Stimulated activated CD8-positive, alpha-beta memory T cell treated with anti-CD3 and anti-CD28 coated beads, Interleukin-4, amount 100 ng/mL, for 4 hours (primary cell): ENCODE data around the gene AGT.
"Not testable (repeated sequence)": the region's sequence is repeated elsewhere in the genome, so short reads cannot be mapped to it uniquely, and the experiment has no call there.

Source experiments
- DNase-seq, 2 donors: peaks; one replicate each; pipeline ENCODE4 v3.0.0-alpha.2; 2020; ENCODE audit warnings: low read depth in 2 of 2, low spot score in 1 of 2

The AGT gene

GRCh38 chr1:230693221-230693620 lies 20.7 kb downstream of the AGT start:
- no peak for DNase-seq

GRCh38 chr1:230691615-230692014 lies 22.3 kb downstream of the AGT start:
- DNase-seq, result no peak

GRCh38 chr1:230690101-230690500 lies 23.8 kb downstream of the AGT start:
- DNase-seq, result no peak

GRCh38 chr1:230686747-230687146 lies 27.2 kb downstream of the AGT start:
- DNase-seq, result no peak

DNA sequence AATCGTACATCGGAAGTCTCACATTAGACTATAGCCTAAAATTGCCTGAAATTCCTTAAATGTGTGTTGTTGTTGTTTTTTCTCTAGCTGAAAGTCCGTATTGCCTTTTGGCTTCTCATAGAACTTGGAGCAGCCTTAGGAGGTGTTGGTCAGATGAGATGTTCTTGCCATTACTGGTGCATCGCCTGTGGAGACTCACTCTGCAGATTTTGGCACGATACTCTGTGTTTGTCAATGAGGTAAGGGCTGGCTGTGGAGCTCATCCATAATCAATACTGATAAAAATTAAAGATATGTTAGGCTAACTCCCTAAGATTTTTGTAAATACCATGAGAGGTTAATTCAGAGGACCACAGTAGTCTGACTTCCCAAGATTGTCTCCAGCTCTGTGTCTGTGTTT lies 28.9 kb downstream of the AGT start:
- no peak for DNase-seq

DNA sequence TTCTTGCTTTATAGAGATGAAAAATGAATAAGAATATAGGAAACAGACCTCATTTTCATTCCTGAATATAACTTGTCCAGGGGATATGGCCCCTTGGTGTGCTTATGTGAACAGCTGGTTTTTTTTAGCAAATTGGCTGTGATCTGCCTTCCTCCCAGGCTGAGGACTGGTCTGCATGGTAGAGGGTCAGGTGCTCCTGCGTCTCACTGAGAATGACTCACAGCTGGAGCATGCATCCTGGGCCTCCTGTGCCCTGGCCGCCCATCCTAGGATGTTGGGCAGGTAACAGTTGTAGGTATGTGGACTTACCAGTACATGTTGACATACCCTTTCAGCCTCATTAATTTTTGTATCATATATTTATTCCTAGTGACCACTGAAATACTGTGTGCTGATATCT lies 29.8 kb downstream of the AGT start:
- DNase-seq, result no peak

DNA sequence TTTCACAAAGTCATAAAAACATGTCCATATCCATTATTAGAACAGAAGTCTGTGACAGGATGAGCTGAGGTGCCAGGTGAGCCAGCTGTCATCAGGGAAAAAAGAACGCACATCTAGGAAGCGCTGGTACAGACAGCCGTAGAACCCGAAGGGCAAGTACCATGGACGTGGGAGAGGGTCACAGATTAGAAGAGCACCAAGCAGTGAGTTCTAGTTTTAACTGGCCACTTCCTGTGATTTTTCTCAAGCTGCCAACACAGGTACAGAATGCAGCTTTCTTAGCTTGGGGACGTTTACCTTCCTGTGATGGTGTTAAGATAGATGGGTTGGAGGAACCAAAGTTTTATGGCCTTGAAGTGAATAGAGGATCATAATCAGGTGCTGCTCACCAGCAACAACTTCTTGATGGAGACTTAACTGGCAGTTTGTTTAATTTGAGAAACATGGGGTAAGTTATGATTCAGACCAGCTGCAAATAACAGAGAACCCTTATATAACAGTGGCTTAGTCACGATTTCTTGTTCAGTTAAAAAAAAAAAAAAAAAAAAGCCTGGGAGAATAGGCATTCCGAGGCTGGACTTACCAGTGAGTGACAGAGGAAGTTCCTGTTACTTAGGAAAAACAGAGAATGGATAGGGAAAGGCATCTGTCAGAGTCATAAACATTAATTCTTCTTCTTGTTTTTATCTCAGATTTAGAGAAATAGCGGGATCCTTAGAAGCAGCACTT lies 30.9 kb downstream of the AGT start:
- DNase-seq, result no peak

DNA sequence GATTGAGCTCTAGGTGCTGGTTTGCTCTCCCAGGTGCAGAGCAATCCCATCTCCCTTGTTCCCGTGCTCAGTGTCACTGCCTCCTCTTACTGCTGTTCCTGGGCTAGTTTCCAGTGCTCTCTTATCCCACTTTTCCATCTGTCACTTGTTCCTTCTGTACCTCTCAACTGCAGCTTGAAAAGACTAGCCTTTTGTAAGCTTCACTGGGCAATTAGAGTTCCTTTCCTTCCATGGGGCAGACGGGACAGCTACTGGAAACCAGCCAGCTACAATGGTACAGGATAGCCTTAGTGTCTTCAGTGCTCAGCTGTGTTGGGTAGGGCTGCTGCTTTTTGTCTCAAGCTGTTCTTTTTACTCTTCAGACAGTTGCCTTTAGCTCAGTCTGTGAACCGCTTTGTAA lies 31.6 kb downstream of the AGT start:
- DNase-seq, result no peak

GRCh38 chr1:230681599-230681998 lies 32.3 kb downstream of the AGT start:
- DNase-seq, result no peak

DNA sequence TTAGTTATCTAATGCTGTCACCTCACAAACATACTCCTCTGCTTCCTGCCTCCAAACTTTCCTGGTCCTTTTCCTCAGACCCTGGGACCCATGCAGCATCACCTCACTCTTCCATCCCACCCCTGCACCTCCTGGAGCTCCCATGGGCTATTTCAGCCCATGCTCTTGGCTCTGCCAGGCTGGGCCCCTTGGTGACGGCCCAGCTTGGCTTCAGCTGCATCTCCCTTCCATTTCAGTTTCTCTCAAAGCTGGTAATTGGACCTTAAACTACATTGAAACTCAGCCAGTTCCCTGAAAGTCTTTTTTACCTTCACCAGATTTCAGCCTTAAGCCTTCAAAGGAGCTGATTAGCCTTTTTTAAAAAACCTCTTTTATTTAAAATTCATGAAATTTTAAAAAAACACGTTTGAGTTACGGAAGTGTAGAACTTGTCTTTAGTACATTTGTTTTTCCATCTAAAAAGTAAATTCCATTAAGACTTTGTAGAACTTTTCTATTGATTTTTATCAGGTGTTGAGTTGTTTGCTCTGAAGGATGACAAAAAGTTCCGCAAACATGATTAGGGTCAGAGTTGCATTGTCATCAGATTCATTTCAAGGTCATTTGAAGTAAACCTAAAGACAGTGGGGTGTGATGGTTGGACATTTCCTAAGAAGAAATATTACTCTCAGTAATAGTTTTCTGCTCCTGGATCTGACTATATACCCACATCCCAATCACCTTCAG lies 33.5 kb downstream of the AGT start:
- no peak for DNase-seq

DNA sequence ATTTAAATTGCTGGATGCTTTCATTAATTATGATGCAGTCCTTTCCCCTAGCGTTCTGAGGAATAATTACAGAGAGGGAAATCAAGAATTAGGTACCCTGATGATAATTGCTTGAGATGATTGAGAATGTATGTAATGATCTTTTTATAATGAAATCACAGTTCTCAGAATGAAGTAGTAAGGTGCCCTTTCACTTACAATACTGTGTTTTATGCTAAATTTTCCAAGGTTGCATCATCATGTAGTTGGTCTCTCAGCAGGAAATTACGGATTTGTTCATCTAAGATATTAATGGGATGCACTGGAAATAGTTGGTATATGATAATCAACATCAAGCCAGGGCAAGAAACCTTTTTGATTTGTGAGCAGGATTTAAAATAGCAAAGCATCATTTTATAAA lies 34.1 kb downstream of the AGT start:
- no peak for DNase-seq

DNA sequence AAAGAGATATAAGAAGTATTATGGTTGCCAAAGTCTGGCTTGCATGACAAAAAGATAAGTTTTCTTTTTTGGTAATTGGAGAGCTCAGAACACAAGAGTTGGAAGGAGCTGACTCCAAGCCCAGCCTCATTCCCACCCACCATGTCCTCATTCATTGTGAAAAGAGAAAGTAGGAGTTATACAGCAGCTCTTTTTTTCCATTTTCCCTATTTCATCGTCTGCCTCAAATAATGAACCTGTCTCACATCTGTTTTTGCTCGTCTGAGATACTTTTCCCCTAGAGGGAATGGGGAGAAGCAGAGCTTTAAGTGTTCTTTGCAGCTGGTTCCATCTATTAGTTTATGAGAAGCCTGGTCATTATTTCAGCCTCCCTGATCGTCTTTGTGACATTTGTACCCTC lies 34.7 kb downstream of the AGT start:
- no peak for DNase-seq

GRCh38 chr1:230677200-230677599 lies 36.7 kb downstream of the AGT start:
- DNase-seq, result no peak

DNA sequence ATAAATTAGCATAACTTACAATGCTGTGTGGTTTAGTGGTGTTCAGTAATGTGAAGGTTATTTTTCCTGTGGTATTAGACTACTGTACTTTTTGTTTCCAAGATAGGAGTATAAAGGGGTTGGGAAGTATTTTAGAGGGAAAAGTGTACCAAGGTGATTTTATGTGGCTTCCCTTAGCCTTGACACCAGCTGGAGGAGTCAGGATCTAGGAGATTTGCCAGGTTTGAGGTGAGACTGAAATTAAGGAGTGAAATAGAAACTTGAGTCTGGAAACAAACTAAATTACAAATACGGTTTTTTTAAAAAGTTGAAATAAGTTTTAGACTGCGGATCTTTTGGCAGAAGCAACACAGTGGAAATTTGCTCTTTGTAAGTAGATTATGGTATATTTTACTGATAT lies 39.3 kb downstream of the AGT start:
- no peak for DNase-seq

- no peak for DNase-seq
Observed at GRCh38 chr1:230669543-230669942, 44.4 kb downstream of the AGT start.

GRCh38 chr1:230668227-230668626 lies 45.7 kb downstream of the AGT start:
- no peak for DNase-seq

- no peak for DNase-seq
Observed at GRCh38 chr1:230661976-230662375, 51.9 kb downstream of the AGT start.

GRCh38 chr1:230658691-230659090 lies 55.2 kb downstream of the AGT start:
- no peak for DNase-seq

DNA sequence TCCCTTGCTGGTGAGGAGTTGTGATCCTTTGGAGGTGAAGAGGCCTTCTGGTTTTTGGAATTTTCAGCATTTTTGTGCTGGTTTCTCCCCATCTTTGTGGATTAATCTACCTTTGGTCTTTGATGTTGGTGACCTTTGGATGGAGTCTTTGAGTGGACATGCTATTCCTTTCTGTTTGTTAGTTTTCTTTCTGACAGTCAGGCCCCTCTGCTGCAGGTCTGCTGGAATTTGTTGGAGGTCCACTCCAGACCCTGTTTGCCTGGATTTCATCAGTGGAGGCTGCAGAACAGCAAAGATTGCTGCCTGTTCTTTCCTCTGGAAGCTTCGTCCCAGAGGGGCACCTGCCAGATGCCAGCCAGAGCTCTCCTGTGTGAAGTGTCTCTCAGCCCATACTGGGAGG lies 55.8 kb downstream of the AGT start:
- DNase-seq, result not testable (repeated sequence)

DNA sequence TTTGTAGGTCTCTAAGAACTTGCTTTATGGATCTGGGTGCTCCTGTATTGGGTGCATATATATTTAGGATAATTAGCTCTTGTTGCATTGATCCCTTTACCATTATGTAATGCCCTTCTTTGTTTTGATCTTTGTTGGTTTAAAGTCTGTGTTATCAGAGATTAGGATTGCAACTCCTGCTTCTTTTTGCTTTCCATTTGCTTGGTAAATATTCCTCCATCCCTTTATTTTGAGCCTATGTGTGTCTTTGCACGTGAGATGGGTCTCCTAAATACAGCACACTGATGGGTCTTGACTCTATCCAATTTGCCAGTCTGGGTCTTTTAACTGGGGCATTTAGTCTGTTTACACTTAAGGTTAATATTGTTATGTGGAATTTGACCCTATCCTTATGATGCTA lies 57.2 kb downstream of the AGT start:
- not testable (repeated sequence) for DNase-seq
